ENCODE measurements around the gene FOSL1.

FOSL1 gene

GRCh38 chr11:65873318-65874156, 26.7 kb downstream of the FOSL1 start:
- FAIRE-seq: peak; percentile 9

- FAIRE-seq: no peak
Measured at GRCh38 chr11:65872586-65873317, 27.4 kb downstream of the FOSL1 start, which contains the start of gene EFEMP2. Gene EFEMP2 (minus strand): TSS chr11:65872800. CDS start chr11:65872354, 446 bp downstream.

- FAIRE-seq: no peak
Measured at GRCh38 chr11:65871811-65872548, 28.2 kb downstream of the FOSL1 start.

GRCh38 chr11:65870706-65871681, 29.2 kb downstream of the FOSL1 start:
- no peak for FAIRE-seq

GRCh38 chr11:65870307-65870658, 29.9 kb downstream of the FOSL1 start:
- no peak for FAIRE-seq

GRCh38 chr11:65869643-65870306, 30.4 kb downstream of the FOSL1 start:
- FAIRE-seq: no peak

- FAIRE-seq: no peak
Measured at GRCh38 chr11:65868907-65869306, 31.3 kb downstream of the FOSL1 start.

GRCh38 chr11:65868076-65868667, 32.0 kb downstream of the FOSL1 start:
- FAIRE-seq: no peak

- FAIRE-seq: no peak
Measured at GRCh38 chr11:65867284-65868071, 32.7 kb downstream of the FOSL1 start.

- no peak for FAIRE-seq
Measured at GRCh38 chr11:65866509-65867283, 33.5 kb downstream of the FOSL1 start.

- no peak for FAIRE-seq
Measured at GRCh38 chr11:65865550-65866172, 34.5 kb downstream of the FOSL1 start.

- no peak for FAIRE-seq
Measured at GRCh38 chr11:65864706-65865471, 35.3 kb downstream of the FOSL1 start.

- FAIRE-seq: no peak
Measured at GRCh38 chr11:65863889-65864705, 36.1 kb downstream of the FOSL1 start.

- FAIRE-seq: no peak
Measured at GRCh38 chr11:65862941-65863888, 37.0 kb downstream of the FOSL1 start.

GRCh38 chr11:65862191-65862735, 37.9 kb downstream of the FOSL1 start:
- no peak for FAIRE-seq

Measured in TTC549 (cell line).